GM21381 (cell line): ENCODE measurements around the gene NOTO.
"Not testable (repeated sequence)": the region's sequence is repeated elsewhere in the genome, so short reads cannot be mapped to it uniquely, and the experiment has no call there.

ENCODE experiments used
- ATAC-seq: cut with Tn5 transposase; IDR thresholded peaks from one replicate; pipeline ENCODE4 v1.9.1; 2021; ENCODE audit warnings: mild to moderate bottlenecking, moderate library complexity; ENCODE audit not compliant: unreplicated experiment

NOTO gene, protein sequence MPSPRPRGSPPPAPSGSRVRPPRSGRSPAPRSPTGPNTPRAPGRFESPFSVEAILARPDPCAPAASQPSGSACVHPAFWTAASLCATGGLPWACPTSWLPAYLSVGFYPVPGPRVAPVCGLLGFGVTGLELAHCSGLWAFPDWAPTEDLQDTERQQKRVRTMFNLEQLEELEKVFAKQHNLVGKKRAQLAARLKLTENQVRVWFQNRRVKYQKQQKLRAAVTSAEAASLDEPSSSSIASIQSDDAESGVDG

DNA sequence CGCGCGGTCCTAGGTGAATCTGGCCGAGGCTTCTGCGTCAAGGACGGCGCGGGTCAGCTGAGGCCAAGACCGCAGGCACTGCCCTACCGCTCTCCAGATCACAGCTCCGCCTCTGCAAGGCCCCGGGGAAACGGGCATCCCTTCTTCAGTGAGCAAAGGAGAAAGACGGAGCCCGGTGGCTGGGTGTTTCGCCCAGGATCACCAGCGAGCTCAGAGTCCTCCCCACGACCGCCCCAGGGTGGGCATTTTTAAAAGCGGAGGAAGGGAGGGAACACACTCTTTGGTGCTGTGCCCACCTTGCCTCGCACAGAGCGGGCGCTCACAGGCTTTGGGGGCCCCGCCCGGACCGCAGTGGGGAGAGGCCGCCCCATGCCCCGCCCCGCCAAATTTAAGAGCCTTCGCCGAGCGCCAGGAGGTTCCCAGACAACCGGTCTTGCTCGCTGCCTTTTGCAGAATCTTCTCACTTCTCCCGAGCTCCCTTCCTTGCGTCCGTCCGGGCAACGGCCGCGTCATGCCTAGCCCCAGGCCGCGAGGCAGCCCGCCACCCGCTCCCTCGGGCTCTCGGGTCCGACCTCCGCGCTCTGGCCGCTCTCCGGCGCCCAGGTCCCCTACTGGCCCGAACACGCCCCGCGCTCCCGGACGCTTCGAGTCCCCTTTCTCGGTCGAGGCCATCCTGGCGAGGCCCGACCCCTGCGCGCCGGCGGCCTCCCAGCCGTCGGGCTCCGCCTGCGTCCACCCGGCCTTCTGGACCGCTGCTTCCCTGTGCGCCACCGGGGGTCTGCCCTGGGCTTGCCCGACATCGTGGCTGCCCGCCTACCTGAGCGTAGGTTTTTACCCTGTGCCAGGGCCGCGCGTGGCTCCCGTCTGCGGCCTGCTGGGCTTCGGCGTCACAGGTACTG is at the start of gene NOTO:
TSS of gene NOTO (plus strand) at position 419 of the 899 bp plus-strand sequence. CDS start at position 512, 93 bp downstream.
- ATAC-seq, result no peak

DNA sequence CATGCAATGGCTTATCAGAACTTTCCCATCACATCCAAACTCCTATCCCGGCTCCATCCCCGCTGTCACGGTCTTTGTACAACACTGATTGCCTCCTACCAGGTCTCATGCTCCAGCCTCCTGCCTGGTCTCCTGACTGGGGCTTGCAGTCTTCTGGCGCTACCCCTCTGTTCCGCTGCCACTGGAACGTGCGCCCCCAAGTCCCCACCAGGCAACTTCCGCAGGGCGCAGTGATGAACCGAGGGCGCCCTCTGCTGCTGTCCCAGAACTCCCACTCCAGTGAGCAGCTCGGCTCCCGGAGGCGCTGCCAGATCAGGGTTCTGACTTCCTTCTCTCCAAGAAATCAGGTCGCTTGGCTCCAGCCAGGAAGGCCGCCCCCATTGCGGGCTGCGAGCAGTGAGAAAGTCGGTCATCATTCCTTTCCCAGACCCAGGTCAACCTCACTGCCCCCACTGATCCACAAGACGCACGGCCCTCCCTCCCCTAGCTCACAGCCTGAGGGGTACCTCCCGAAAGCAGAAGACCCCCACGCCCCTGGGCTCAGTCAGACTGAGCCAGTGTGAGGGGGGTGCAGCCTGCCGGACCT is 45.7 kb upstream of the NOTO start:
- no peak for ATAC-seq

DNA sequence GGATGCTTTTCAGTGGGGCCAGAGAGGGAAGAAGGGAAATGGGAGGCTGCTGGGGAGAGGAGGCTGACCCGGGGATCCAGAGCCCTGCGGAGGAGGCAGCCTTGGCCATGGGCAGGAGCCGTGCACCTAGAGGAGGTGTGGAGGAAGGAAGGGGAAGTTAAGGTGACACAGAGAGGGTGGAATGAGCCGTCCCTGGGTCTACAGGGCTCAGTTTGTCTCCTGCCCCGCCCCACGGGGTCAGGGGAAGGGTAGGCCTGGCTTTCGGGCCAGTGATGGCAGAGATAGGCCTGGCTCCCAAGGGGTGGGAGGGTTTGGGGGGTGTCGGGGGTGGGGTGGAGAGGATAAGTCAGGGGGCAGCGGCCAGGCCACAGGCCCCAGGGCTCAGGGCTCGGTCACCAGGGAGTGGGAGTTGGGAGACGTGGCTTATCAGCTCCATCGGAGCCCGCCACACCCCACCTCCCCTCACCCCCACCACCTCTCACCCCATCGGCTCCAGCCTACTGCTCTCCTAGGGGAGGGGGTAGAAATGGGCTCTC is 39.5 kb upstream of the NOTO start:
- ATAC-seq, result no peak

DNA sequence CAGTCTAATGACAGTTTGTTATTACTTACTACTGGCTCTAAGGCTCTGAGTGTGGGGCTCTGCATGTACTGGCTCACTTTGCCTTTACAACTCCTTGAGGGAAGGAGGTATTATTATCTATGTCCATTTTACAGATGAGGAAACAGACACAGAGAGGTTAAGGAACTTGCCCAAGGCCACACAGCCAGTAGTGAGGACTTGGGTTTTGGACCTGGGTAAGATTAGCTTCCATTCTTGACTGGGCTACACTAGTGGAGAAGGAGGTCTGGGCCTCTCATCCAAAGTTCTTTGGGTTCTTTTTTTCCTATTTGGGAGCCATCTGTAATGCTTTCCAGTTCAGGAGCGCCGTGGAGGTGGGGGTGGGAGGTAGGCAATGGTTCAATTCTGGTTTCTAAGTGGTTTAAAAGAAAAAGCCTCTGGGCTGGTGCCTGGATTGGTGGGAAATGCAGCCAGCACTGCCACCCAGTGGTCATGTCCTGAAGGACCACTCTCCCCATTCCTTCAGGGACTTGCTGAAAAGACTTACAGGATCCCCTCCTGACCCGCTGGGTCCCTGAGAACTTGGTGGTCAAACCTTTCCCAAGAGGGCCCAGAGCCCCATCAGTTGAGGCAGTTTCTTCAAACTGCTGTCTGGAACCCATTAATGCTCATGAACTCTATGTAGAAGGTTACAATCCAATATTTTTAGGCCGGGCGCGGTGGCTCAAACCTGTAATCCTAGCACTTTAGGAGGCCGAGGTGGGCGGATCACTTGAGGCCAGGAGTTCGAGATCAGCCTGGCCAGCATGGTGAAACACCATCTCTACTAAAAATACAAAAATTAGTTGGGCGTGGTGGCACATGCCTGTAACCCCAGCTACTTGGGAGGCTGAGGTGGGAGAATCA is 38.6 kb upstream of the NOTO start:
- ATAC-seq, result peak; percentile 82

DNA sequence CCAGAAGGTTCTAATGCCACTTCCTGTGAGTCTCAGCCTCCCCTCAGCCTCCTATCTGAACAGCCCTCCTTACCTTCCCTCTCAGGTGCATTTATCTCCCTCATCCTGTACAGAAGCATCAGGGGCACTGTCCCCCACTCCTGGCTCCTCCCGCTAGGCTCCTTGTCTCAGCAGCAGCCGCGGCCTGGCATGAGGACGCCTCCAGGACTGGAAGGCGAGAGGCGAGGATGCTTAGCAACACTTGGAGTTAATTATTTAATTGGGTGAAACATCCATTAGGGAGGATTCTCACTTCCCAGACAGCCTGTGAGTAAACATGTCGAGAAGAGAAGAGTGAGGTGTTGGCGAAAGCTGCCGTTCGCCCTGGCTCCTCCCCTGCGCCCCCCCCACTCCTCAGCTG is 36.4 kb upstream of the NOTO start:
- not testable (repeated sequence) for ATAC-seq

DNA sequence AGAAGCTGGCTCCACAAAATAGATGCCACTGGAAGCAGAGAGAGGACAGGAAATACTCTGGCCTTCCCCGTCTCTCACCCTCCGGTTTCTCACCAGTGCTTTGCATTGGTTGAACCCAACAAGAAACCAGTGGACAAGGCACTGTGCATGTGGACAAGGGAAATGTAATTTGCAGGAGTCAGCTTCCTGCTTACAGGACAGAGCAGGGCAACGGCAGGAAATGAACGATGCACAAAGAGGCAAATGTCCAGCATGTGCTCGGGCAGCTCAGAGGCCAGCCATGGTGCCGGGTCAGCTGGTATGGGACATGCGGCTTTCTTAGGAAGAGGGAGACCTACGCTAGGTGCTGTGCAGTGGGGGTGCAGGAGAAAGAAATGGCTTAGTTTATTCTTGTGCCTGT is 35.6 kb upstream of the NOTO start:
- not testable (repeated sequence) for ATAC-seq

DNA sequence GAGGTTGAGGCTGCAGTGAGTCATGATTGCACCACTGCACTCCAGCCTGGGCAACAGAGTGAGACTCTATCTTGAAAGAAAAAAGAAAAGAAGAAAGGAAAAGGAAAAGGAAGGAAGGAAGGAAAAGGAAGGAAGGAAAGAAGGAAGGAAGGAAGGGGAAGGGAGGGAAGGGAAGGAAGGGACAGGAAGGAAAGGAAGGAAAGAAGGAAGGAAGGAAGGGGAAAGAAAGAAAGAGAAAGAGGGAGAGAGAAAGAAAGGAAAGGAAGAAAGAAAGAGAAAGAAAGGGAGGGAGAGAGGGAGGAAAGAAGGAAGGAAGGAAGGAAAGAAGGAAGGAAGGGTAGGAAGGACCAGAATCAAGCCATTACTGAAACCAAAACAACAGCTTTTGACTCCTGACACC is 34.0 kb upstream of the NOTO start:
- ATAC-seq, result not testable (repeated sequence)

DNA sequence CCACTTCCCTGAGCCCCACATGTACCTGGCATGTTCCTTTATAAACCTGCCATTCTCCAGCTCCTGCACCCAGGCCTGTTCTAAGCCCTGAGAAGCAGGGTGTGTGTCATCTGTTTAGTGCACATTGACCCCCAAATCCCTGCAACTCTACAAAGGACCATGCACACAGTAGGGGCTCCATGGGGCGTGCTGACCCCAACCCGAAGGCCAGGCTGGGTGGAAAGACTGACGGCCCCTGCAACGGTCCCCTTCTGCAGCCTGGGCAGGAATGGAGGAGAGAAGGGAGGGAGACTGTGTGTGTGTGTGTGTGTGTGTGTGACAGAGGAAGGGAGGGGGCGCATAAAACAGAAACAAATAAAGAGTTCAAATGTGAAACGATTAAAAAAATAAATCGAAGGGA is 32.0 kb upstream of the NOTO start:
- not testable (repeated sequence) for ATAC-seq

DNA sequence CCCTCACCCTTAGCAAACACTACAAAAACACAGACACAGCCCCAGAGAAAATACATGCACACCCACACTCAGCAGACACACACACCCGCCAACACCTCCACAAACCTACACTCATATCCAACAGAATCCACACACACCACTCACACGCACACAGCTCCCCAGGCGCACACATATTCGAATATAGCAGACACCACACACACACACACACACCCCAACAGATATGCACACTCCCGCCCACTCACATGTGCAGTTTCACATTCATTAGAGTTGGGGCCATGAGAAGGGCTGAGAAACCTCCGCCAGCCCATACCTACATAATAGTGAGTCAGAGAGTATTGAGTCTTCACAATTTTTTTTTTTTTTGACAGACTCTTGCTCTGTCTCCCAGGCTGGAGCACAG is 29.4 kb upstream of the NOTO start:
- no peak for ATAC-seq

DNA sequence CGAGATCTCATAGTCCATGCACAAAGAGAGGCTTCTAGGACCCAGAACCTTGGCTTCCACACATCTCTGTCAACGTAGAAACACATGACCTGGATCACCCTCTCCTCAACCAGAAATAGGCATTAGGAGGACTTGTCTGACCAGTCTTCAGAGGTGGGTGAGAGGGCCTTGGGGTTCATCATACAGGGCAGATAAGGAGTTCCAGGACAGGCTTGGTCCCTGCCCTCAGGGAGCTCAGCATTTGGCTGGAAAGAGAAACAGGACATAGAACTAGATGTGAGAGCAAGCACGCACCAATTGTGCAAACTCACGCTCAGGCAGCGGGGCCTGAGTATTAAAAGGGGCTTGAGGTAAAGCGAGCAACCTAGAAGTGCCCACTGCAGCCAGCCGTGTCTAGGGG is 28.6 kb upstream of the NOTO start:
- ATAC-seq, result no peak

DNA sequence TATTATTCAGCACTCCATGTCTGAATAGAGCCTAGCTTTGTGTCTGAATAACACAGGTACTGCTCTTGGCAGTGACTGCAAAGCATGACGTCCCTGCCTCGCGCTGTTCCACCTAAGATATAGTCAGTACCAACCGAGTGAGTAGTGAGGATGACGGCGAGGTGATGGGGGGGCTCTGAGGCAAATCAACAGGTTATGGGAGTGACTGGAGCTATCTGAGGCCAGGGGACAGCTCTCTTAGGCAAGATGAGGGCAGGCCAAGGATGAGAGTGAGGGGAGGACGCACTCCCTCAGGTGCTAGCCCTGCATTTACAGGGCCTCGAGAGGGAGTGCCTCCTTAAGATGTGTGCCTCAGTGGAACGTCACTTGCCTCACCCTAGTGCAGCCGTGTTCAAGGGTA is 28.1 kb upstream of the NOTO start:
- no peak for ATAC-seq

DNA sequence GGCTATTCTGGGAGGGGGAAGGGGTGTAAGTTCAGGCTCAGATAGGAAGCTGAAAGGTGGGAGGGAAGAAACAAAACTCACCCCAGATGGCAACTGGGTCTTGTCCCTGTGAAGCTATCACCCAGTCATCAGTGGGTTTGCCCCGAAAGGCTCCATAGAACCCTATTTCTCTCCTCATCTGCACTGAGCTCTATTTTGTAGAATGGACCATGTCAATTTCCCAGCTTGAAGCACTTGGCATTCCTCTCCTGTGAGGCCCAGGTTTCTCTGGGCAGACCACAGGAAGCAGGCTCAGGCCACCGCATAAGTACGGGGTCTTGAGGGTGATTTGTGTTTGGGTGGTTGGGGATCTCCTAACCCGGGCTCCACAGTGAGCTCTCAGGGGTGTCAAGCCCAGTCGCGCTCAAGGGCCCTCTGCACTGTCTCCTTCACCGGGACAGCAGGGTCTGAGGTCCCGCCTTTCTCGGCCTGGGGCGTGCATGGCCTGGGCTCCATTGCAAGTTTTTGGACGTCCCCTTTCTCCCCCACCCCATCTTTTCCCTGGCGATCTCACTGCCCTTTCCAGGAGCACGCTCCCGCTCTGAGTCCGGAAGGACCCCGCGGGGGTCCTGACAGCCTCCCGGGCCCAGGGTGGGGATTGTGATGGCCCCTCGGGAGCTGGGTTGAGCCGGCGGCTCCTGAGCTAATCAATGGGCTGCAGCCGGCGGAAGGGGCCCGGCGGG is 27.3 kb upstream of the NOTO start:
- no peak for ATAC-seq

DNA sequence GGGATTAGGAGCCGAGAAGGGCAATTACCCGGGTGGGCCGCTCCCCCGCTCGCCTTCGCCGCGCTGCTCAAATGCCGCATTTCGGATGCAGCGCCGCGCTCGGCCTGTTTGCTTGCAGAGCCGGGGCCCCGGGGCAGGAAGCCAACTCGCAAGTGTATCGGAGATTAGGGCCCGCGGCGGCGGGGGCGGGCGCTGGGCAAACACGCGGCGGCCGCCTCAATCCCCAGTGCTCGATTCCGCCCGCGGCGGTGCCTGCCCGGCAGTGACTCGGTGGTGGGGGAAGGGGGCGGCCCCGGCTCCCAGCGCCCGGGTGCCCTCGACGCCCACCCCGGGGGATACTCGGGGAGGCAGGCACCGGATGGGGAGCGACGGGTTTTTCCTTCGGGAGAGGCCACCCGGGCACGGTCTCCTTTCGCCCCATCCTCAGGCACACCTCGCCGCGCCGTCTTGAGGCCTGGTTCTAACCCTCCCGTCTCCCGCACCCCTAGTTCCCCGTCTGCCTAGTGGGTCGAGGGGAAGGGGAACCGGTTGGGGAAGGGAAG is 26.6 kb upstream of the NOTO start:
- ATAC-seq, result no peak

DNA sequence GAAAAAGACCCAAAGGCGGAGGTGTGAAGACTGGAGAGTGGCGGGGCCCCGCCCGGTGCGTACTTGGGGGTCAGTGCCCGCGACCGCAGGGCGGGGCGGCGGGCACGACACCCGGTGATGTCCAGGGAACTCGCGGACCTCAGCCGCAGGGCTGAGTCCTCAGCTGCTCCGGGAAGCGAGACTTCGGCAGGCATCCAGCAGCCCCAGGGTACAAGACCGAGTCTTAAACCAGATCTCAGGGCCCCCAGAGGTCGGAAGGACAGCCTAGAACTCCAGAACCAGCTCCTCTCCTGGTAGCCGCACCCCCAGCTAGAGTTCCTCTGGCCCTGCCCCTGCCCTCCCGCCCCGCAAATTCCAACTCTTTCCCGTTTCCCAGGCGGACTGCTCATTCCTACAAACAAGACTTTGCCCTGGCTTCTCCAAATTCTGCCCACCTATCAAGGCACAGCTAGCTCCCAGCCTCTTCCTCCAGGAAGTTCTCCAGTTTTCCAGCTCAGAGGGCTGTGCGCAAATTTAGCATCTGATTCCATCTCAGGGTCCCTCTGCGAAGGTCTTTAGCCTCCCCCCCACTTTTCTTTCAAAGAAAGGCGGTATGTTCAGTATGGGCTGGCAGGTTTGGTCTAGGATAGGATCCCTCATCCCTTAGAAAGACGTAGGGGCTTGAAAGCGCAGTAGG is 26.0 kb upstream of the NOTO start:
- ATAC-seq, result no peak

DNA sequence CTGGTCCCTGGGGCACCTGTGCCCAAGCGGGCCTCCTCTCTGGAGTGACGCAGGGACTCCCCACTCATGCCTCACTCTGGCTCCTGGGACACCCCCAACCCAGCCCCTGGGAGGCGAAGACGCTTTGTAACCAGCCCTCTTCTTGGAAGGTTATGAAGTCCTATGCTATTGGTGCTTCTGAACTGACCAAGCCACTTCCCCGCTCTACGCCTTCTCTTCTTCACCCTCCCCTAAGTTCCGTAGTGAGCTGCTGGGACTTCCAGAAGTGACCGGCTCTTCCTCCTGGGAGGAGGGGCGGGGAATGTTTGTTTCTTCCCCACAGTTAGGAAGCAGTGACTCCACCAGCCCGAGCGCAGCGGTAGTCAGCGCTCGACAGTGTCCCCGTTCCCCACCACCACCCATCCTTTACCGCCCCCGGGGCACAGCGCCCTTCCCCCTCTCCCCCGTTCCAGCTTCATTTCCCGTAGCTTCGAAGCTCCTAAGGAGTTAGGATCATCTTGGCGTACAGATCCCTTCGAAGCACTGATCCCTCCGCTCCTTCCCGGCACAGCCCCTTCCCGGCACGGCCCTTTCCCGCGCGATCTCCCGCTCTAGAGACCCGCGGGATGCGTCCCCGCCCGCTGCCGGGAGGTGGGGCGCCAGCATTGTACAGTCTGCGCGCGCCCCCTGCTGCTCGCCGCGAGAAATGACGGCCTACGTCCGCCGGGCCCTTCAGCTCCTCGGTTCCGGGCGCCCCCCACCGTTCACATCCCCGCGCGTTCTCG is 25.3 kb upstream of the NOTO start:
- peak; percentile 87 for ATAC-seq

DNA sequence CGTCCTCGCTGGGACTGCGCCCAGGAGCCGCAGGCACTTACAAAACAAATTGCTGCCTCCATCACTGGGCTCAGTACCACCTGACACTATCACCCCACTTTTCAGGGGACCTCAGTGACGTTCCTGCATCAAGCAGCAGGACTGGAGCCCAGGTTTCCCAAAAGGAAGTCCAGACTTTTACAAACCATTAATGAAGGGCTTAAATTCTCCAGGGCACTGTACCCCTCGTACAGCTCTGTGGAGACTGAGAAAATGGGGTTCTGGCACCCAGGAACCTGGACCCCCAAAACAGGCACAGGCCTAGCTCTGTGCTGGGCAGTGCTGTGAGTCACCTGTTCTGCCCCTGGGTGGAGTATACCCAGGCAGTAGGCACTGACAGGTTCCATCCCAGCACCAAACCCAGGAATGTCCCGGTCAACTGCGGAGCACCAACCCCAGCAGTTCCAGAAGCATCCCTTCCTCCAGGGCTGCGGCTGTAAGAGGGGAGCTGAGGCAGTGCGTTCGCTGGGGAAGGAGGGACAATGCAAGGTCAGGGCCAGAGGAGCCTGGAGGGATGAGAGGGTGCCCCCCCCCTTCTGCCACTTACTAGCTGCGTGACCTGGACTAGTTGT is 24.6 kb upstream of the NOTO start:
- ATAC-seq, result no peak

DNA sequence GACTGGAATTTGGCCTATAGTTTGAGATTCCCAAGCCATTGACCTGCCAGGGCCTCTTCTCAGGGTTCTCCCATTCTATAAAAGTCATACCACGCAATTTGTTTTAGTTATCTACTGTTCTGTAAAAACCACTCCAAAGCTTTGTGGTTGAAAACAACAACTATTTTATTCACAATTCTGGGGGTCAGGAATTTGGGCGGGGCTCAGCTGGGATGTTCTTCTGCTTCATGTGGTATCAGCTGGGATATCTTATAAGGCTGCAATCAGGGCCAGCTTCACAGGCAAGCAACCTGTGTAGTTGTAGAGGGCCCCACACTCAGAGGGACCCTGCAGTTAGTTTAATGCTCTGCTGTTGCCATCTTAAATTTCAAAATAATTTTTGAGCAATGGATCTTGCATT is 16.4 kb upstream of the NOTO start:
- ATAC-seq, result no peak

DNA sequence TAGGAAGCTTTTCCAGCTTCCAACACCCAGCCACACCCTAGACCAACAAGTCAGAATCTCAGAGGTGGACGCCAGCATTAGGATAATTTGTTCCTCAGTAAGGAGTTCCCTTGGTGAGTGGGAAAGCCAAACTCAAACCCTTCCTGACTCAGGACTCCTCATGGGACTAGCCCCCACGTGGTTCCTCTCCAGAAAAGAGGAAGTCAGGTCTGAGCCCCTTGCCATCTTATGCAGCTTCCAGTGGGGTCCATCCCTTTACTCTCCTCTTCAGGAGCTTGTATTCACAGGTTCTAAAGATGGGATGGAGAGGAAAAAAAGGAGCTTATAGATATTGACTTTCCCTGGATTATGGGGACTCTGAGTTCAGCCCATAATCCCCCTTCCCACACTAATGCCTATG is 14.8 kb upstream of the NOTO start:
- no peak for ATAC-seq
